ENCODE results near the gene HOMER2. TPM values are rescaled to one million over a fixed set of nuclear protein-coding genes. Genes with fewer than 3 reads are reported as not detected.
"Not testable (repeated sequence)": the region's sequence is repeated elsewhere in the genome, so short reads cannot be mapped to it uniquely, and the experiment has no call there.

The HOMER2 gene
- total RNA-seq, 1 experiment from 2014 or later = 40.4 TPM

- peak; percentile 95 for DNase-seq (ENCODE audit: low spot score)
- in situ Hi-C loops (cut with HindIII; ENCODE audit: low sequenced_read_pairs) = no loop called here
Measured at GRCh38 chr15:82849556-82850512, 102.7 kb downstream of the HOMER2 start.

GRCh38 chr15:82848241-82848993 lies 104.1 kb downstream of the HOMER2 start:
- no peak for DNase-seq (ENCODE audit: low spot score)
- in situ Hi-C loops (cut with HindIII; ENCODE audit: low sequenced_read_pairs) = no loop called here

- in situ Hi-C loops (cut with HindIII; ENCODE audit: low sequenced_read_pairs) = no loop called here
- no peak for DNase-seq (ENCODE audit: low spot score)
Measured at GRCh38 chr15:82847703-82848102, 104.8 kb downstream of the HOMER2 start.

GRCh38 chr15:82846621-82847020 lies 105.9 kb downstream of the HOMER2 start:
- in situ Hi-C loops (cut with HindIII; ENCODE audit: low sequenced_read_pairs) = no loop called here
- DNase-seq (ENCODE audit: low spot score) = no peak

- in situ Hi-C loops (cut with HindIII; ENCODE audit: low sequenced_read_pairs) = no loop called here
- no peak for DNase-seq (ENCODE audit: low spot score)
Measured at GRCh38 chr15:82845686-82846085, 106.8 kb downstream of the HOMER2 start.

GRCh38 chr15:82843566-82843965 lies 109.0 kb downstream of the HOMER2 start:
- DNase-seq (ENCODE audit: low spot score) = no peak
- in situ Hi-C loops (cut with HindIII; ENCODE audit: low sequenced_read_pairs) = no loop called here

- DNase-seq (ENCODE audit: low spot score) = no peak
- in situ Hi-C loops (cut with HindIII; ENCODE audit: low sequenced_read_pairs) = no loop called here
Measured at GRCh38 chr15:82840166-82840565, 112.4 kb downstream of the HOMER2 start.

- in situ Hi-C loops (cut with HindIII; ENCODE audit: low sequenced_read_pairs) = no loop called here
- no peak for DNase-seq (ENCODE audit: low spot score)
Measured at GRCh38 chr15:82839136-82839535, 113.4 kb downstream of the HOMER2 start.

- no peak for DNase-seq (ENCODE audit: low spot score)
- in situ Hi-C loops (cut with HindIII; ENCODE audit: low sequenced_read_pairs) = no loop called here
Measured at GRCh38 chr15:82838096-82838735, 114.3 kb downstream of the HOMER2 start.

- no peak for DNase-seq (ENCODE audit: low spot score)
- in situ Hi-C loops (cut with HindIII; ENCODE audit: low sequenced_read_pairs) = no loop called here
Measured at GRCh38 chr15:82835391-82835917, 117.1 kb downstream of the HOMER2 start.

GRCh38 chr15:82833362-82833682 lies 119.2 kb downstream of the HOMER2 start:
- in situ Hi-C loops (cut with HindIII; ENCODE audit: low sequenced_read_pairs) = no loop called here

GRCh38 chr15:82832601-82833361 lies 119.7 kb downstream of the HOMER2 start:
- in situ Hi-C loops (cut with HindIII; ENCODE audit: low sequenced_read_pairs) = no loop called here
- DNase-seq (ENCODE audit: low spot score) = no peak

More at GRCh38 chr15:82833362-82833682, 119.2 kb downstream of the HOMER2 start:
- DNase-seq (ENCODE audit: low spot score) = no peak

GRCh38 chr15:82831894-82832600 lies 120.5 kb downstream of the HOMER2 start:
- DNase-seq (ENCODE audit: low spot score) = no peak
- in situ Hi-C loops (cut with HindIII; ENCODE audit: low sequenced_read_pairs) = no loop called here

- DNase-seq (ENCODE audit: low spot score) = no peak
- in situ Hi-C loops (cut with HindIII; ENCODE audit: low sequenced_read_pairs) = no loop called here
Measured at GRCh38 chr15:82830427-82831173, 121.9 kb downstream of the HOMER2 start.

- in situ Hi-C loops (cut with HindIII; ENCODE audit: low sequenced_read_pairs) = no loop called here
- no peak for DNase-seq (ENCODE audit: low spot score)
Measured at GRCh38 chr15:82829234-82829633, 123.3 kb downstream of the HOMER2 start.

- no peak for DNase-seq (ENCODE audit: low spot score)
- in situ Hi-C loops (cut with HindIII; ENCODE audit: low sequenced_read_pairs) = no loop called here
Measured at GRCh38 chr15:82828075-82828474, 124.4 kb downstream of the HOMER2 start.

GRCh38 chr15:82823049-82823448 lies 129.5 kb downstream of the HOMER2 start:
- in situ Hi-C loops (cut with HindIII; ENCODE audit: low sequenced_read_pairs) = no loop called here
- DNase-seq (ENCODE audit: low spot score) = no peak

- DNase-seq (ENCODE audit: low spot score); in situ Hi-C loops (cut with HindIII; ENCODE audit: low sequenced_read_pairs): not testable (repeated sequence)
Measured at GRCh38 chr15:82821851-82822250, 130.7 kb downstream of the HOMER2 start.

All from G401 (cell line).